PFSK-1 (cell line): ENCODE data around the gene NR1D2.

ENCODE experiments used
- POLR2AphosphoS5 ChIP-seq: IDR thresholded peaks from 2 replicates; pipeline ENCODE4 v1.6.1; 2012; ENCODE audit warnings: low read depth, mild to moderate bottlenecking, control low read depth, low read length, moderate library complexity
- REST ChIP-seq, 2 experiments: IDR thresholded peaks; 2 replicates each; pipeline versions ENCODE4 v1.6.1 to v1.8.0; 2011 to 2012; ENCODE audit warnings: low read depth in 2 of 2, low read length in 2 of 2, control low read depth in 1 of 2, inconsistent platforms in 1 of 2, mild to moderate bottlenecking in 1 of 2, moderate library complexity in 1 of 2; ENCODE audit not compliant: insufficient read depth in 1 of 2
- TAF1 ChIP-seq: IDR thresholded peaks from 2 replicates; pipeline ENCODE4 v1.6.1; 2012; ENCODE audit warnings: low read length, control low read depth, borderline replicate concordance; ENCODE audit not compliant: insufficient read depth

GRCh38 chr3:23959135-23959900 is 14.2 kb downstream of the NR1D2 start:
- TF ChIP-seq REST (IDR thresholded peaks at IDR 0.05; ENCODE audit: insufficient read depth in 1 of 2, low read depth in 2 of 2, low read length in 2 of 2) (no peak), TAF1 (no peak), POLR2AphosphoS5 (no peak)
